ENCODE data around the gene WLS.

- TF ChIP-seq CTCF (IDR thresholded peaks at IDR 0.05) (no peak), EP300 (IDR thresholded peaks at IDR 0.05) (no peak), POLR2A (IDR thresholded peaks at IDR 0.05) (no peak)
These were observed 124.6 kb downstream of the WLS start for GRCh38 chr1:68107771-68108170.

Data from tibial nerve (tissue), 4 donors.